Panc1 (cell line): ENCODE results near the gene RNF168. TPM values are rescaled to one million over a fixed set of nuclear protein-coding genes. Genes with fewer than 3 reads are reported as not detected.

Source experiments
- ATAC-seq: fragments of 200-7000 bp; cut with Tn5 transposase; 2 replicates; pipeline ENCODE4 v1.9.1; 2020; ENCODE audit warnings: mild to moderate bottlenecking, moderate library complexity
- BruUV-seq: library from RNA; stranded (reverse); fragments of 400-500 nt; replicated peaks from 2 replicates; lab custom pipeline; 2021; lab: Mats Ljungman, UMichigan
- CTCF ChIA-PET: fragments of 300-600 bp; sonication (Branson Sonifier 250); formaldehyde crosslinking; loops from one replicate; lab custom pipeline; 2022; ENCODE audit warnings: antibody characterized with exemption; lab: Charles Lee
- POLR2A ChIA-PET: fragments of 300-600 bp; sonication (Branson Sonifier 250); formaldehyde crosslinking; loops from one replicate; lab custom pipeline; 2022; ENCODE audit warnings: antibody characterized with exemption; lab: Charles Lee
- DNase-seq: peaks from one replicate; pipeline ENCODE4 v3.0.0-alpha.2; 2010; ENCODE audit warnings: low read depth, low spot score
- H3K27ac ChIP-seq: 2 replicates; pipeline ENCODE4 v1.5.1; 2011; ENCODE audit warnings: mild to moderate bottlenecking, low read length, inconsistent platforms
- H3K27me3 ChIP-seq: fragments of 200-500 bp; sonication (Bioruptor generic); 2 replicates; pipeline ENCODE4 v1.6.0; 2014; ENCODE audit warnings: low read length, inconsistent platforms; ENCODE audit not compliant: control insufficient read depth, insufficient read depth
- H3K36me3 ChIP-seq: fragments of 200-500 bp; sonication (Bioruptor generic); 2 replicates; pipeline ENCODE4 v1.5.1; 2014; ENCODE audit warnings: inconsistent platforms, mild to moderate bottlenecking, low read length, moderate library complexity; ENCODE audit not compliant: control insufficient read depth, insufficient read depth
- H3K4me1 ChIP-seq: 2 replicates; pipeline ENCODE4 v1.5.1; 2011; ENCODE audit warnings: inconsistent platforms, mild to moderate bottlenecking, low read length, moderate library complexity; ENCODE audit not compliant: control insufficient read depth, insufficient read depth
- H3K4me3 ChIP-seq, 2 experiments: 2 replicates each; pipeline ENCODE4 v1.5.1; 2011 to 2012; ENCODE audit warnings: low read depth in 2 of 2, low read length in 2 of 2, mild to moderate bottlenecking in 2 of 2, inconsistent platforms in 1 of 2, moderate library complexity in 1 of 2
- H3K9me3 ChIP-seq: fragments of 200-500 bp; sonication (Bioruptor generic); 2 replicates; pipeline ENCODE4 v1.5.1; 2014; ENCODE audit warnings: low read depth, mild to moderate bottlenecking, inconsistent platforms, low read length, moderate library complexity; ENCODE audit not compliant: control insufficient read depth, insufficient read depth
- POLR2AphosphoS5 ChIP-seq: IDR thresholded peaks from 2 replicates; pipeline ENCODE4 v1.6.1; 2012; ENCODE audit warnings: mild to moderate bottlenecking, low read depth, low read length, moderate library complexity
- SIN3A ChIP-seq: IDR thresholded peaks from 2 replicates; pipeline ENCODE4 v1.6.1; 2012; ENCODE audit warnings: low read depth, mild to moderate bottlenecking, low read length, moderate library complexity, borderline replicate concordance; ENCODE audit not compliant: insufficient read depth
- TCF7L2 ChIP-seq: IDR thresholded peaks from 2 replicates; pipeline ENCODE4 v1.6.1; 2011; ENCODE audit warnings: mild to moderate bottlenecking, low read depth, low read length, inconsistent platforms
- in situ Hi-C: cut with HindIII; loops from 2 replicates; pipeline ENCODE4 v1.10.0; 2016; ENCODE audit warnings: low sequenced_read_pairs, low pct_unique_long_range_greater_than_20kb
- intact Hi-C: fragments of 100-400 bp; cut with micrococcal nuclease; formaldehyde crosslinking; loops from one replicate; pipeline ENCODE4 v1.10.0; 2022; ENCODE audit not compliant: unreplicated experiment
- total RNA-seq: library from RNA; stranded (reverse); gene quantifications from one replicate; pipeline ENCODE4 v1.2.1, GENCODE V29; 2021; ENCODE audit not compliant: unreplicated experiment
- TF ChIP-seq, protein P1 (sequence below): fragments of 450-650 bp; IDR thresholded peaks from 2 replicates; pipeline ENCODE4 v1.5.1; 2017; ENCODE audit warnings: mild to moderate bottlenecking
- TF ChIP-seq, protein P2 (sequence below), 2 experiments: IDR thresholded peaks; 2 replicates each; pipeline ENCODE4 v1.6.1; 2011 to 2012; ENCODE audit warnings: low read depth in 2 of 2, control low read depth in 1 of 2, low read length in 1 of 2, mild to moderate bottlenecking in 1 of 2, moderate library complexity in 1 of 2; ENCODE audit not compliant: insufficient read depth in 1 of 2

Gene RNF168
- total RNA-seq, 1 experiment from 2014 or later = 21.3 TPM

DNA sequence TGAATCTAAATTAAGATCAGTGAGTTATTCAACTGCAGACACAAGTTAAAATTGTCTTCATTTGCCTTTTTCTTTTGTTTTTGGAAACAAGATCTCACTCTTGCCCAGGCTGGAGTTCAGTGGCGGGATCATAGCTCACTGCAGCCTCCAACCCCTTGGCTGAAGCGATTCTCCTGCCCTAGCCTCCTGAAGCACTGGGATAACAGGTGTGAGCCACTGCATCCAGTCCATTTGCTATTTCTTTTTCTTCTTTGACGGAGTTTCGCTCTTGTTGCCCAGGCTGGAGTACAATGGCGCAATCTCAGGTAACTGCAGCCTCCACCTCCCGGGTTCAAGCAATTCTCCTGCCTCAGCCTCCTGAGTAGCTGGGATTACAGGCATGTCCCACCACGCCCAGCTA lies 10.3 kb downstream of the RNF168 start:
- no peak overlapping the region for H3K4me3 ChIP-seq
- no TSS peak for BruUV-seq
- ATAC-seq (no peak), DNase-seq (no peak)
- no peak overlapping the region for H3K27ac ChIP-seq
- in situ Hi-C loops = no loop called here
- H3K4me1 ChIP-seq = no peaks in the 10 kb centered on the region
- POLR2A ChIA-PET = no interaction called here
- TF ChIP-seq, protein P1, sequence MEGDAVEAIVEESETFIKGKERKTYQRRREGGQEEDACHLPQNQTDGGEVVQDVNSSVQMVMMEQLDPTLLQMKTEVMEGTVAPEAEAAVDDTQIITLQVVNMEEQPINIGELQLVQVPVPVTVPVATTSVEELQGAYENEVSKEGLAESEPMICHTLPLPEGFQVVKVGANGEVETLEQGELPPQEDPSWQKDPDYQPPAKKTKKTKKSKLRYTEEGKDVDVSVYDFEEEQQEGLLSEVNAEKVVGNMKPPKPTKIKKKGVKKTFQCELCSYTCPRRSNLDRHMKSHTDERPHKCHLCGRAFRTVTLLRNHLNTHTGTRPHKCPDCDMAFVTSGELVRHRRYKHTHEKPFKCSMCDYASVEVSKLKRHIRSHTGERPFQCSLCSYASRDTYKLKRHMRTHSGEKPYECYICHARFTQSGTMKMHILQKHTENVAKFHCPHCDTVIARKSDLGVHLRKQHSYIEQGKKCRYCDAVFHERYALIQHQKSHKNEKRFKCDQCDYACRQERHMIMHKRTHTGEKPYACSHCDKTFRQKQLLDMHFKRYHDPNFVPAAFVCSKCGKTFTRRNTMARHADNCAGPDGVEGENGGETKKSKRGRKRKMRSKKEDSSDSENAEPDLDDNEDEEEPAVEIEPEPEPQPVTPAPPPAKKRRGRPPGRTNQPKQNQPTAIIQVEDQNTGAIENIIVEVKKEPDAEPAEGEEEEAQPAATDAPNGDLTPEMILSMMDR = no peak
- TF ChIP-seq, protein P2, sequence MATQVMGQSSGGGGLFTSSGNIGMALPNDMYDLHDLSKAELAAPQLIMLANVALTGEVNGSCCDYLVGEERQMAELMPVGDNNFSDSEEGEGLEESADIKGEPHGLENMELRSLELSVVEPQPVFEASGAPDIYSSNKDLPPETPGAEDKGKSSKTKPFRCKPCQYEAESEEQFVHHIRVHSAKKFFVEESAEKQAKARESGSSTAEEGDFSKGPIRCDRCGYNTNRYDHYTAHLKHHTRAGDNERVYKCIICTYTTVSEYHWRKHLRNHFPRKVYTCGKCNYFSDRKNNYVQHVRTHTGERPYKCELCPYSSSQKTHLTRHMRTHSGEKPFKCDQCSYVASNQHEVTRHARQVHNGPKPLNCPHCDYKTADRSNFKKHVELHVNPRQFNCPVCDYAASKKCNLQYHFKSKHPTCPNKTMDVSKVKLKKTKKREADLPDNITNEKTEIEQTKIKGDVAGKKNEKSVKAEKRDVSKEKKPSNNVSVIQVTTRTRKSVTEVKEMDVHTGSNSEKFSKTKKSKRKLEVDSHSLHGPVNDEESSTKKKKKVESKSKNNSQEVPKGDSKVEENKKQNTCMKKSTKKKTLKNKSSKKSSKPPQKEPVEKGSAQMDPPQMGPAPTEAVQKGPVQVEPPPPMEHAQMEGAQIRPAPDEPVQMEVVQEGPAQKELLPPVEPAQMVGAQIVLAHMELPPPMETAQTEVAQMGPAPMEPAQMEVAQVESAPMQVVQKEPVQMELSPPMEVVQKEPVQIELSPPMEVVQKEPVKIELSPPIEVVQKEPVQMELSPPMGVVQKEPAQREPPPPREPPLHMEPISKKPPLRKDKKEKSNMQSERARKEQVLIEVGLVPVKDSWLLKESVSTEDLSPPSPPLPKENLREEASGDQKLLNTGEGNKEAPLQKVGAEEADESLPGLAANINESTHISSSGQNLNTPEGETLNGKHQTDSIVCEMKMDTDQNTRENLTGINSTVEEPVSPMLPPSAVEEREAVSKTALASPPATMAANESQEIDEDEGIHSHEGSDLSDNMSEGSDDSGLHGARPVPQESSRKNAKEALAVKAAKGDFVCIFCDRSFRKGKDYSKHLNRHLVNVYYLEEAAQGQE (IDR thresholded peaks at IDR 0.05; ENCODE audit: insufficient read depth in 1 of 2, low read depth in 2 of 2, low read length in 1 of 2) = no peak
- TF ChIP-seq SIN3A (no peak), TCF7L2 (no peak), POLR2AphosphoS5 (no peak)
- H3K9me3 ChIP-seq = no peaks in the 10 kb centered on the region
- H3K36me3 ChIP-seq = no peaks in the 10 kb centered on the region
- intact Hi-C loops = no loop called here
- CTCF ChIA-PET = interaction anchor here (0.5 kb wide), 1 partner anchor 12 kb away, joined by 6 read pairs; no protein-coding TSS in a partner anchor
- no peaks in the 10 kb centered on the region for H3K27me3 ChIP-seq

DNA sequence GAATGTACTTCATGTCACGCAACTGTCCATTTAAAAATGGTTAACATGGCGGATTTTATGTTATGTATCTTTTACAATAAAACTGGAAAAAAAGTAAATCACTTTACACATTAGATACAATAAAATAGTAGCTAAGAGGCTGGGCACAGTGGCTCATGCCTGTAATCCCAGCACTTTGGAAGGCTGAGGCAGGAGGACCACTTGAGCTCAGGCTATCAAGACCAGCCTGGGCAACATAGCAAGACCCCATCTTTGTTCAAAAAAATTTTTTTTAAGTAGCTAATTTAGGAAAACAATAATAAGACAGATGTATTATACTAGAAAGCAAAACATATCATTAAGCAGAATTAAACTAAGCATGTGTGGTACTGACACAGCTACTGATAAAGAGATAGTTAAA lies 11.5 kb downstream of the RNF168 start:
- H3K36me3 ChIP-seq = no peaks in the 10 kb centered on the region
- CTCF ChIA-PET = no interaction called here
- no TSS peak for BruUV-seq
- no peaks in the 10 kb centered on the region for H3K4me1 ChIP-seq
- no peak overlapping the region for H3K4me3 ChIP-seq
- in situ Hi-C loops = no loop called here
- H3K9me3 ChIP-seq = no peaks in the 10 kb centered on the region
- DNase-seq = no peak
- H3K27me3 ChIP-seq = no peaks in the 10 kb centered on the region
- ATAC-seq = no peak
- no peak overlapping the region for H3K27ac ChIP-seq
- TF ChIP-seq SIN3A (no peak), POLR2AphosphoS5 (no peak), TCF7L2 (no peak)
- TF ChIP-seq, protein P1 = no peak
- TF ChIP-seq, protein P2 (IDR thresholded peaks at IDR 0.05; ENCODE audit: insufficient read depth in 1 of 2, low read depth in 2 of 2, low read length in 1 of 2) = no peak
- POLR2A ChIA-PET = no interaction called here
- intact Hi-C loops = no loop called here
